GM10248 (cell line): ENCODE results near the gene DFFB.

Experiments
- CTCF ChIA-PET: fragments of 300-600 bp; sonication (Branson Sonifier 250); formaldehyde crosslinking; extraction: SDS; loops from one replicate; lab custom pipeline; 2021; ENCODE audit warnings: antibody characterized with exemption; lab: Yijun Ruan, JAX
- POLR2A ChIA-PET: fragments of 350-650 bp; sonication (Branson Sonifier 250); formaldehyde crosslinking; extraction: SDS; loops from one replicate; lab custom pipeline; 2020; ENCODE audit warnings: antibody characterized with exemption; lab: Yijun Ruan, JAX
- DNase-seq: peaks from one replicate; pipeline ENCODE4 v3.0.0; 2012; ENCODE audit errors: extremely low spot score
- CTCF ChIP-seq: IDR thresholded peaks from 2 replicates; pipeline ENCODE4 v1.5.1; 2012; ENCODE audit warnings: mild to moderate bottlenecking, low read depth; ENCODE audit errors: extremely low read depth, missing control alignments, control extremely low read depth

The DFFB gene

DNA sequence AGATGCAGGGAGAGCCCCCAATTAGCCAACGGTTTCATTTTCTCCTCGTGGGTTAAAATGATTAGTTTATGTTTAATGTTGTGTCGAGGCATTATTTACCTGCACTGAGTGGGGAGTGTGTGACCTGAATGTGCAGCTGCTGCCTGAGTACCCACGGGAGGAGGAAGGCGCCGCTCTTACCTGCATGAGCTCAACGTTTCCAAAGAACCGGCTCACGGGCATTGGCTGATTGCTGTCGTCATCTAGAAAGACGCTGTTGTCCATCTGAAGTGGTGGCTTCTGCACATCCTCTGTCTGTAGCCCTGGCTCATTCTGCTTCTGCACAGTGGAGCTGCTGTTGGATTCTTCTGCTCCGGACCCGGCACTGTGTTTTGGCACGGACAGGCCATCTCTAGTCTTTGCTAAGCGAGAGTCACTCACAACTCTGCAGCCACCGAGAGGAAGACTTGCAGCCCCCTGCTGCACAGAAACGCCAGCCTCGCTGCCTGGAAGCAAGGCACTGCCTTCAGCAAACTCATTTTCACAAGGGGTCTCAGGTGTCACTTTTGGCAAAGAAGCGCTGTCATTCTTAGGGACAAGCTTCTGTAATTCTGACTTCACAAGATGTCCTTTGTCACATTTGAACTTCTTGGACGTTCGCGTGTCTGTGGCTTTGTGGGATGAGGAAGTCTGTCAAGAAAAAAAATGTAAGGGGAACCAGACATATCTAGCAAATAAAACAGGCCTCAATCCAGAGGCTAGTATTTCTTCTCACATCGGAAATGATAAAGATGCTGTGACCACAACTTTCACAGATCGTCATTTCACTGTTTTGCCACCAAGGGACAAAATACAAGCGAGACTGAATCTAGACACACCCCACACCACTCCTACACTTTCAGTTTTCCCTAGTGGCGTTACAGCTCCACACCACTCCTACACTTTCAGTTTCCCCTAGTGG is 33.4 kb downstream of the DFFB start:
- ChIA-PET POLR2A (no interaction called here), CTCF (interaction anchor here (1.3 kb wide), 1 partner anchor 17 kb away, joined by 3 read pairs; no protein-coding TSS in a partner anchor)
- peak; percentile 50 for DNase-seq
- TF ChIP-seq CTCF, result no peak

DNA sequence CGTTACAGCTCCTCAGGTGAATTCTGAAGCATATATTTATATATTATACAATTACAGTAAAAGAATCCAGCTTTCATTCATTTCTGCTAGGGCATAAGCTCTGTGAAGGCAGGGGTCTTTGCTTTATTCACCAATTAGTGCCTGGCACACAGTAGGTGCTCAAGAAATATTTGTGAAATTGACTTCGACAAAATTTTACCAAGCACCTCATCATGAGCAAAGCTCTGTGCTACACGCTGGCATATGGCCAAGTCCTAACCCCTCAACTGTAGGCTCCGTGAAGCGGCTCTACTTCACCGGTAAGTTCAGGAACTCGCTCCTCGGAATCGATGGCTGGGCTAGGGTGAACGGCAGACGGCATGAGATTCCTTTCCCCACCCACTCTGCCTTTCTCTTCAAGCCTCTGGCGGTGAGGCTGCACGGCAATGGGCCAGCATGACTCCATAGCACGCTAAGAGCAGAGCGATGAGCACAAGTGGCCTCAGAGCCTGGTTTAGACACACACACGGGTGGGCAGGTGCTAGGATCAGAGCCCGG is 34.1 kb downstream of the DFFB start:
- ChIA-PET POLR2A (no interaction called here), CTCF (interaction anchor here (1.3 kb wide), 1 partner anchor 18 kb away, joined by 3 read pairs; no protein-coding TSS in a partner anchor)
- no peak for DNase-seq
- no peak for TF ChIP-seq CTCF

DNA sequence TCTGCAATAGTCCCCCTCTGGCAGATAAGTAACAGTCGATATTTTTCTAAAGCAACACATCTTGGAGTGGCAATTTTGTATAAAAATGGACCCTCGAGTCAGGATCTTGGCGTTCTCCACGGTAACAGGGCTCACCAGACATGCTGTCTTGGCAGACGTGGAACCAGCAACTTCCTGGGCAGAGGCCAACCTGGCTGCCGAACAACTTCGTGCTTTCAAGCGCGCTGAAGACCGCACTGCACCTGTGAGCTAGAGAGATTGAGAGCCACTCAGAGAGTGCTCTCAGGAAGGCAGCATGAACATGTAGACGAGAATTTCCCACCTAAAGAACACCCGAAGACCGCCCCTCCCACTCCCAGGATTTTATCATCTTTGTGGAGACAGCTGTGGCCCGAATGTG is 35.5 kb downstream of the DFFB start:
- CTCF ChIA-PET, result no interaction called here
- POLR2A ChIA-PET, result no interaction called here
- no peak for DNase-seq
- TF ChIP-seq CTCF, result no peak

DNA sequence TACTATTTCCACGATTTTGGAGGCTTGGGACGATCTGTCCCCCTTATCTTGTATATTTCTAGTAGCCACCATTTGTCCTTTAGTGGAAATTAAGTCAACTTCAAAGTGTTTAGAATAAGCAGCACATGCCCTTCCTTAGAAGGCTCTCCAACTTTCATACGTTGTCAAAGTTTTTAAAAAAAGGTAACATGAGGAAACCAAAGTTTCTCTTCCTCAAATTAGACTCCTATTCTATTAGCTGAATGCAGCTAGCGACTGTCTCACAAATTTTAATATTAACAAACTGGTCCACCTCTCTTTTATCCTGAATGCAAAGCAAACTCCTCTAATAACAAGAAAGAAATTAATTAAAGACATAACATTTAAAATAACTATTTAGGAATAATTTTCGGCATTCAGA is 35.9 kb downstream of the DFFB start:
- no peak for TF ChIP-seq CTCF
- CTCF ChIA-PET, result interaction anchor here (0.9 kb wide), 1 partner anchor 35 kb away, joined by 3 read pairs; the partner anchor contains the start of gene DFFB

GRCh38 chr1:3894626-3895278 is 37.5 kb downstream of the DFFB start:
- ChIA-PET POLR2A (no interaction called here), CTCF (no interaction called here)
- no peak for TF ChIP-seq CTCF
- DNase-seq, result no peak

More for the DNA sequence above, 35.9 kb downstream of the DFFB start:
- POLR2A ChIA-PET, result no interaction called here
- no peak for DNase-seq

- TF ChIP-seq CTCF, result no peak
- ChIA-PET CTCF (interaction anchor here (1.3 kb wide), 1 partner anchor 12 kb away, joined by 3 read pairs; no protein-coding TSS in a partner anchor), POLR2A (no interaction called here)
- DNase-seq, result no peak
These were observed 38.1 kb downstream of the DFFB start for GRCh38 chr1:3895279-3895950.
